Brain microvascular endothelial cell (primary cell): Measurements from ENCODE around the gene UBLCP1.

ENCODE experiments used
- DNase-seq: peaks from one replicate; pipeline ENCODE4 v3.0.0-alpha.2; 2020
- H3K27ac ChIP-seq: fragments of 250-450 bp; sonication (Bioruptor Pico); 2 replicates; pipeline ENCODE4 v1.5.1; 2020; ENCODE audit warnings: mild to moderate bottlenecking, moderate library complexity
- H3K27me3 ChIP-seq: fragments of 250-450 bp; sonication (Bioruptor Pico); replicated peaks from 2 replicates; pipeline ENCODE4 v1.5.1; 2020; ENCODE audit warnings: mild to moderate bottlenecking
- H3K36me3 ChIP-seq: fragments of 250-450 bp; sonication (Bioruptor Pico); replicated peaks from 2 replicates; pipeline ENCODE4 v1.5.1; 2020; ENCODE audit warnings: mild to moderate bottlenecking
- H3K4me3 ChIP-seq: 2 replicates; pipeline ENCODE4 v1.5.1; 2011; ENCODE audit warnings: low read depth, mild to moderate bottlenecking, control low read depth, low read length, moderate library complexity
- CTCF ChIP-seq: IDR thresholded peaks from 2 replicates; pipeline ENCODE4 v1.5.1; 2011; ENCODE audit warnings: low read depth, mild to moderate bottlenecking, moderate library complexity, low read length, control low read depth, inconsistent platforms; ENCODE audit errors: missing control alignments
- in situ Hi-C: cut with HindIII; loops from 2 replicates; pipeline ENCODE4 v1.10.0; 2017; ENCODE audit warnings: low sequenced_read_pairs, low pct_ligation_motif_present

The UBLCP1 gene

DNA sequence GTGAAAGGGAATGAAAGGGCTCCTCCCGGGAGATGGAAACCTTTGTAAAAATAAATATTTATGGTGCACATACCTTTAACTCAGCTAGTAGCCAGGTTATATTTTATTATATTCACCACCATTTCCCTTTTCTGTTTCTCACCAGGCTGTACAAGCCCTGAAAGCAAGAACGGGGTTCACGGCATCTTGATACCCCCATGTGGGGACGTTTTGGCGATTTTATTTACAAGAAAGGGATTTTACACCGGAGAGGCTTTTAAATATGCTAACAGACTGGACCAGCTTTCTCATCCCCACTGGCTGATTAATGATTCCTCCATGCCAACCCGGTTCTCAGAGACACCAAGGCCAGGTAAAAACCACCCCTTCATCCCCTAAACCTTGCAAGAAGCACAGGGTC is 48.0 kb downstream of the UBLCP1 start:
- H3K36me3 ChIP-seq: no peaks in the 10 kb centered on the region
- no peak overlapping the region for H3K27ac ChIP-seq
- H3K27me3 ChIP-seq: no peaks in the 10 kb centered on the region
- no peak for DNase-seq
- H3K4me3 ChIP-seq: no peak overlapping the region
- no peak for TF ChIP-seq CTCF
- in situ Hi-C loops: no loop called here

GRCh38 chr5:159313197-159313596 is 50.1 kb downstream of the UBLCP1 start:
- Histone ChIP-seq H3K36me3 (no peaks in the 10 kb centered on the region), H3K27ac (no peak overlapping the region), H3K4me3 (no peak overlapping the region), H3K27me3 (no peaks in the 10 kb centered on the region)
- DNase-seq: no peak
- in situ Hi-C loops: no loop called here
- TF ChIP-seq CTCF: no peak

DNA sequence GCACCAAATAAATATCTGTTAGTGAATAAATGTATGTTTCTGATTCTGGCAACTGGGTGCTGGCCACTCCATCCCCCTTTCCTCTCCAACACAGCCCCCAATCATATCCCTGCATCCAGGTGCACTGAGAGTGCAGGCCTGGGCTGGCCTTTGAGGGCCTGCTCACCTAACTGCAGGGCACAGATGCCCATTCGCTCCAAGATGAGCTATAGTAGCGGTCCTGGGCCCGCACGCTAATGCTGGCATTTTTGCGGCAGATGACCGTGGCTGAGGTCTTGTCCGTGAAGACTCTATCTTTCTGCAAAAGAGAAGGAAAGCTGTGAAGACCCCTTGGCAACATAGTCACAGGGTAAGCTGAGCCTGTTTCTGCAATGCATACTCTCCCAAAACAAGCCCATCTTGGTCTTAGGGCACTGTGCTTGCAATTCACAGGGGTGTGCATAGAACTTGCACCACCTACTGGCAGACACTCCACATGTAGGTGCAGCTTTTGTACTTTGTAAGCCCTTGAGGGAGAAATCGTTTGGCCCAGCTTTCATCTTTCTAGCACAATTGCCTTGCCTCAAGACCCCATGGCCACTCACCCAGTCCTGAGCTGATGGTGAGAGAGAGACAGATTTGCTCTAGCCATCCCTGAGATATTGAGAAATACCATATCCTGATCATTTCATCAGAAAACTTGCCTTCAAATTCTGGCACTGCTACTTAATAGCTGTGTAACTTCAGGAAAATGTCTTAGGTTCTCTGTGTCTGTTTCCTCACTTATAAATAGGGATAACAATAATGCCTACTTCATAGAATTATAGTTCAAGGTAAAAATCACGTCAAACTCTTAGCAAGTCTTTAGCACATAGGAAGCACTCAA is 53.7 kb downstream of the UBLCP1 start:
- in situ Hi-C loops: no loop called here

DNA sequence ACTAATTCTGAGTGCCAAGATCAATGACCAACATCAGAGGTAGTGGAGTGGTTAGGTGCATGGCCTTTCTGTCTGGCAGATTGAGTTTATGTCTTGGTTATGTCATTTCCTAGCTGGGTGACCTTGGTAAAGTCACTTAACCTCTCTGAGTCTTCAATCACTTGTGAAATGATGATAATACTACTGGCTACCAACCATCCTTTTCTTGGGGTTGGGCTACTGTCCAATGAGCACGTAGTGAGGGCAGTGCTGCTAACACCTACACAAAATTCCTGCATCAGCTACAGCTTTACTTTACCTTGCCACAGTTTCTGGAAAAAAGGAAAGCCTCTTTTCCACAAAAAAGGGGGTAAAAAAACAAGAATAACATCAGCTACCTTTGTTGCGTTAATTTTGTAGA is 54.8 kb downstream of the UBLCP1 start:
- TF ChIP-seq CTCF: no peak
- no peak overlapping the region for H3K4me3 ChIP-seq
- DNase-seq: no peak
- no peak overlapping the region for H3K27ac ChIP-seq
- no peaks in the 10 kb centered on the region for H3K27me3 ChIP-seq
- no peaks in the 10 kb centered on the region for H3K36me3 ChIP-seq
- in situ Hi-C loops: no loop called here

More for the DNA sequence above, 53.7 kb downstream of the UBLCP1 start:
- peak; percentile 55 for DNase-seq
- H3K4me3 ChIP-seq: no peak overlapping the region
- peak; percentile 91 for TF ChIP-seq CTCF
- no peak overlapping the region for H3K27ac ChIP-seq
- H3K36me3 ChIP-seq: no peaks in the 10 kb centered on the region
- H3K27me3 ChIP-seq: no peaks in the 10 kb centered on the region

DNA sequence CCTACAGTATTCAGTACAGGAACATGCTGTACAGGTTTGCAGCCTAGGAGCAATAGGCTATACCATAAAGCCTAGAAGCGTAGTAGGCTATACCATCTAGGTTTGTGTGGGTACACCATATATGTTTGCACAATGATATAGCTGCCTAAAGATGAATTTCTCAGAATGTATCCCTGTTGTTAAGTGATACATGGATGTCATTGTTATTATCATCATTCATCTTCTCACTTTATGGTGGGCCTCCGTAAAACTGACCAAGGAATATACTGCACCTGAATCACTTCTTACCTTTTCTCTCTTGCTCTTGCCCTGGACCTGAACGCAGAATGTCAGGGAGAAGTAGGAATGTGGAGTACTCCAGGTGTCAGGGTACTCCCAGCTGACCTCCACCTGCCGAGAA is 55.4 kb downstream of the UBLCP1 start:
- no peaks in the 10 kb centered on the region for H3K27me3 ChIP-seq
- no peak overlapping the region for H3K4me3 ChIP-seq
- TF ChIP-seq CTCF: no peak
- H3K27ac ChIP-seq: no peak overlapping the region
- in situ Hi-C loops: no loop called here
- no peaks in the 10 kb centered on the region for H3K36me3 ChIP-seq
- no peak for DNase-seq

DNA sequence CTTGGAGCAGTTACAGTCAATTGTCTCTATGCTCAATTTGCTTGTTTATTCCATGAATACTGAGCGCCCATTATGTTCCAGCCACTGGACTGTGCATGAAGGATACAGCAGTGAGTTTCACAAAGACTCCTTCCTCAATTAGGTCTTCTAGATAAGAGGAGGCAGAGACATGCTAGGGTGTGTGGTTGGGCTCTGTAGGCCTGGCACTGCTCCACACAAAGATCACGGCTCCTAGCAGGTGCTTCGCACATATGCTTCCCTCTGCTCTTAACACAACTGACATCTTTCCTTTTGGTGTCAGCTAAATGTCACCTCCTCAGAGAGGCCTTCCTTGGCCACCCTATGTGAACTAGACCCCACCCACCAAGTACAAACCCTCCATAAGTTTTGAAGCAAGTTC is 56.3 kb downstream of the UBLCP1 start:
- TF ChIP-seq CTCF: no peak
- in situ Hi-C loops: no loop called here
- no peaks in the 10 kb centered on the region for H3K27me3 ChIP-seq
- H3K27ac ChIP-seq: no peak overlapping the region
- no peak for DNase-seq
- no peak overlapping the region for H3K4me3 ChIP-seq
- H3K36me3 ChIP-seq: no peaks in the 10 kb centered on the region
